ENCODE measurements around the gene ABCF2.

The ABCF2 gene

GRCh38 chr7:151247611-151248345 is 20.8 kb upstream of the ABCF2 start:
- Histone ChIP-seq H3K9me3 (ENCODE audit: control insufficient read depth in 2 of 2, low read length in 2 of 2) (no peaks in the 10 kb centered on the region), H3K9ac (ENCODE audit: low read depth in 1 of 2, low read length in 2 of 2) (peak overlapping the region; percentile 32 to 33), H3K27ac (ENCODE audit: low read depth in 2 of 2, low read length in 2 of 2) (peak overlapping the region; percentile 34 to 68), H3K36me3 (ENCODE audit: control insufficient read depth in 2 of 2, insufficient read depth in 2 of 2, low read length in 2 of 2) (no peaks in the 10 kb centered on the region), H3K4me1 (ENCODE audit: control insufficient read depth in 2 of 2, insufficient read depth in 2 of 2, low read length in 2 of 2) (peaks cover 38 to 39% of the 10 kb centered on the region in 2 donors), H3K27me3 (ENCODE audit: control insufficient read depth in 2 of 2, insufficient read depth in 2 of 2, low read length in 2 of 2) (peaks cover 48 to 54% of the 10 kb centered on the region in 2 donors), H3K4me3 (ENCODE audit: low read length in 2 of 2) (peak overlapping the region; percentile 51 to 65)

- H3K36me3 ChIP-seq (ENCODE audit: control insufficient read depth in 2 of 2, insufficient read depth in 2 of 2, low read length in 2 of 2): no peaks in the 10 kb centered on the region
- peak overlapping the region in 1 of 2 donors; percentile 48 for H3K27ac ChIP-seq (ENCODE audit: low read depth in 2 of 2, low read length in 2 of 2)
- H3K9me3 ChIP-seq (ENCODE audit: control insufficient read depth in 2 of 2, low read length in 2 of 2): no peaks in the 10 kb centered on the region
- H3K4me3 ChIP-seq (ENCODE audit: low read length in 2 of 2): no peak overlapping the region
- peaks cover 45 to 47% of the 10 kb centered on the region in 2 donors for H3K27me3 ChIP-seq (ENCODE audit: control insufficient read depth in 2 of 2, insufficient read depth in 2 of 2, low read length in 2 of 2)
- H3K4me1 ChIP-seq (ENCODE audit: control insufficient read depth in 2 of 2, insufficient read depth in 2 of 2, low read length in 2 of 2): peaks cover 32% of the 10 kb centered on the region in 2 donors
- H3K9ac ChIP-seq (ENCODE audit: low read depth in 1 of 2, low read length in 2 of 2): peak overlapping the region in 1 of 2 donors; percentile 6
Observed at GRCh38 chr7:151246851-151247580, 20.0 kb upstream of the ABCF2 start.

GRCh38 chr7:151246102-151246850 is 19.3 kb upstream of the ABCF2 start:
- H3K4me1 ChIP-seq (ENCODE audit: control insufficient read depth in 2 of 2, insufficient read depth in 2 of 2, low read length in 2 of 2): peaks cover 30 to 31% of the 10 kb centered on the region in 2 donors
- no peak overlapping the region for H3K9ac ChIP-seq (ENCODE audit: low read depth in 1 of 2, low read length in 2 of 2)
- H3K36me3 ChIP-seq (ENCODE audit: control insufficient read depth in 2 of 2, insufficient read depth in 2 of 2, low read length in 2 of 2): no peaks in the 10 kb centered on the region
- peaks cover 43 to 47% of the 10 kb centered on the region in 2 donors for H3K27me3 ChIP-seq (ENCODE audit: control insufficient read depth in 2 of 2, insufficient read depth in 2 of 2, low read length in 2 of 2)
- H3K27ac ChIP-seq (ENCODE audit: low read depth in 2 of 2, low read length in 2 of 2): no peak overlapping the region
- H3K9me3 ChIP-seq (ENCODE audit: control insufficient read depth in 2 of 2, low read length in 2 of 2): no peaks in the 10 kb centered on the region
- H3K4me3 ChIP-seq (ENCODE audit: low read length in 2 of 2): no peak overlapping the region

- peaks cover 36 to 40% of the 10 kb centered on the region in 2 donors for H3K27me3 ChIP-seq (ENCODE audit: control insufficient read depth in 2 of 2, insufficient read depth in 2 of 2, low read length in 2 of 2)
- no peak overlapping the region for H3K27ac ChIP-seq (ENCODE audit: low read depth in 2 of 2, low read length in 2 of 2)
- peak overlapping the region in 1 of 2 donors; percentile 24 for H3K9ac ChIP-seq (ENCODE audit: low read depth in 1 of 2, low read length in 2 of 2)
- no peaks in the 10 kb centered on the region for H3K36me3 ChIP-seq (ENCODE audit: control insufficient read depth in 2 of 2, insufficient read depth in 2 of 2, low read length in 2 of 2)
- H3K4me1 ChIP-seq (ENCODE audit: control insufficient read depth in 2 of 2, insufficient read depth in 2 of 2, low read length in 2 of 2): peaks cover 26 to 27% of the 10 kb centered on the region in 2 donors
- H3K4me3 ChIP-seq (ENCODE audit: low read length in 2 of 2): peak overlapping the region; percentile 39 to 42
- no peaks in the 10 kb centered on the region for H3K9me3 ChIP-seq (ENCODE audit: control insufficient read depth in 2 of 2, low read length in 2 of 2)
Observed at GRCh38 chr7:151245360-151246101, 18.5 kb upstream of the ABCF2 start.

DNA sequence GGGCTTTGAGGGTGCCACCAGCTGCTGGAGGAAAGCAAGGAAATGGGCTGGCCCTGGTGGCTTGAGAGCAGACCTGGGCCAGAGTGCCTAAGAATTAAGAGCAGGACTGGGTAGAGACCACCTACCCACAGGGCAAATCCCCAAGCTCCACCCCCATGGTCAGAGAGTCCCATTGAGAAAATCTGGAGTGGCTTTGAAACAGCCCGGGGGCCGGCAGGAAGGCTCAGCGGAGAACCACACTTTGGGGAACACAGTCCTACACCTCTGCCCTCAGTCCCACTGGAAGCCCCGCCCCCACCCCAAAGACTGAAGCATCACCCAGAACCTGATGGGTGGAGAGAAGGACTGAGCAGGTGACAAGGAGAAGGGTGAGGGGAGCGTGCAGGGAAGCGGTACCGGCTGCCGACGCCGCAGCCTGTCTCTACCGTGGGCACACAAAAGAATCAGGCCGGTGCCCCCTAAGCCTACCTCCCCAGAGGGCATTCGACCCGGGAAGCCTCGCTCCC is 17.9 kb upstream of the ABCF2 start:
- H3K9ac ChIP-seq (ENCODE audit: low read depth in 1 of 2, low read length in 2 of 2): no peak overlapping the region
- peaks cover 30 to 34% of the 10 kb centered on the region in 2 donors for H3K27me3 ChIP-seq (ENCODE audit: control insufficient read depth in 2 of 2, insufficient read depth in 2 of 2, low read length in 2 of 2)
- no peaks in the 10 kb centered on the region for H3K36me3 ChIP-seq (ENCODE audit: control insufficient read depth in 2 of 2, insufficient read depth in 2 of 2, low read length in 2 of 2)
- no peaks in the 10 kb centered on the region for H3K9me3 ChIP-seq (ENCODE audit: control insufficient read depth in 2 of 2, low read length in 2 of 2)
- peaks cover 23 to 24% of the 10 kb centered on the region in 2 donors for H3K4me1 ChIP-seq (ENCODE audit: control insufficient read depth in 2 of 2, insufficient read depth in 2 of 2, low read length in 2 of 2)
- no peak overlapping the region for H3K27ac ChIP-seq (ENCODE audit: low read depth in 2 of 2, low read length in 2 of 2)
- H3K4me3 ChIP-seq (ENCODE audit: low read length in 2 of 2): peak overlapping the region; percentile 39 to 42

GRCh38 chr7:151244196-151244840 is 17.3 kb upstream of the ABCF2 start:
- H3K27ac ChIP-seq (ENCODE audit: low read depth in 2 of 2, low read length in 2 of 2): no peak overlapping the region
- H3K27me3 ChIP-seq (ENCODE audit: control insufficient read depth in 2 of 2, insufficient read depth in 2 of 2, low read length in 2 of 2): peaks cover 30 to 33% of the 10 kb centered on the region in 2 donors
- H3K9me3 ChIP-seq (ENCODE audit: control insufficient read depth in 2 of 2, low read length in 2 of 2): no peaks in the 10 kb centered on the region
- peaks cover 0 to 2% of the 10 kb centered on the region in 2 donors for H3K36me3 ChIP-seq (ENCODE audit: control insufficient read depth in 2 of 2, insufficient read depth in 2 of 2, low read length in 2 of 2)
- H3K4me1 ChIP-seq (ENCODE audit: control insufficient read depth in 2 of 2, insufficient read depth in 2 of 2, low read length in 2 of 2): peaks cover 18 to 19% of the 10 kb centered on the region in 2 donors
- H3K4me3 ChIP-seq (ENCODE audit: low read length in 2 of 2): no peak overlapping the region
- no peak overlapping the region for H3K9ac ChIP-seq (ENCODE audit: low read depth in 1 of 2, low read length in 2 of 2)

DNA sequence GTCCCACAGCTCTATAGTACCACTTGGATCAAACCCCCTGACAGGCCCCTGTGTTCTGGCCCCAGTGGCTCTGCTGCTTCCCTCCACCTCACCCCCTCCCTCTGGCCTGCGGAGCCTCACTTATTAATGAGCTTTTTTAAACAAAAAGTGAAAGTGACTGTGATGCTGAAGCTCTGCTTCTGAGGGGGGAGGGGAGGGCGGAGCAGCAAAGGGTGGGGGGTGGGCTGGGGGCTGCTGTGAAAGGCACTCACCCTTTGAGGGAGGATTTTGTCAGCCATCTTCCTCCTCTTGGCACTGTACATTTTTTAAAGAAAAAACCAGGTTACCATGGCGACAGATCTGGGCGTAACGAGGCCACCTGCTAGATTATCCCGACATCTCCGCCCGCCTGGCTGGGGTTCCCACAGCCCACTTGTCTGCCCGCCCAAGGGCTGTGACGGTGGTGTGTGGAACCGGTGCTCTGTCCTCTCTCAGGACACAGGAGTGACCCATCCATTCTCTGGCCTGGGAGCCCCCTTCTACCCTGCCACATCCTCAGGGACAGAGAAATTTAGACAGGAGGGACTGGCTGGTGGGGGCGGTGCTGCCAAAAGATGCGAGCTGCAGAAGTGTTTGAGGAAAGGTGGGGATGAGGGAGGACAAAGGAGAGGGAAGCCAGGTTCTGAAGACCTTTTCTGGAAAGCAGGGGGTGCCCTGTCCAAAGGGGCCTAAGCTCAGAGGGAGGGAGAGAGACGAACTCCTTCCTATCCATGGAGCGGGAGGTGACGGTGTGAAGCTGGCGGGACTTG is 16.6 kb upstream of the ABCF2 start:
- H3K9me3 ChIP-seq (ENCODE audit: control insufficient read depth in 2 of 2, low read length in 2 of 2): no peaks in the 10 kb centered on the region
- no peak overlapping the region for H3K9ac ChIP-seq (ENCODE audit: low read depth in 1 of 2, low read length in 2 of 2)
- H3K27ac ChIP-seq (ENCODE audit: low read depth in 2 of 2, low read length in 2 of 2): no peak overlapping the region
- no peak overlapping the region for H3K4me3 ChIP-seq (ENCODE audit: low read length in 2 of 2)
- H3K4me1 ChIP-seq (ENCODE audit: control insufficient read depth in 2 of 2, insufficient read depth in 2 of 2, low read length in 2 of 2): peaks cover 16% of the 10 kb centered on the region in 2 donors
- peaks cover 0 to 6% of the 10 kb centered on the region in 2 donors for H3K36me3 ChIP-seq (ENCODE audit: control insufficient read depth in 2 of 2, insufficient read depth in 2 of 2, low read length in 2 of 2)
- H3K27me3 ChIP-seq (ENCODE audit: control insufficient read depth in 2 of 2, insufficient read depth in 2 of 2, low read length in 2 of 2): peaks cover 30 to 33% of the 10 kb centered on the region in 2 donors

GRCh38 chr7:151243045-151243349 is 16.0 kb upstream of the ABCF2 start:
- Histone ChIP-seq H3K9ac (ENCODE audit: low read depth in 1 of 2, low read length in 2 of 2) (no peak overlapping the region), H3K4me1 (ENCODE audit: control insufficient read depth in 2 of 2, insufficient read depth in 2 of 2, low read length in 2 of 2) (peaks cover 12 to 14% of the 10 kb centered on the region in 2 donors), H3K4me3 (ENCODE audit: low read length in 2 of 2) (no peak overlapping the region)

More at GRCh38 chr7:151243045-151243349, 16.0 kb upstream of the ABCF2 start:
- Histone ChIP-seq H3K9me3 (ENCODE audit: control insufficient read depth in 2 of 2, low read length in 2 of 2) (no peaks in the 10 kb centered on the region), H3K36me3 (ENCODE audit: control insufficient read depth in 2 of 2, insufficient read depth in 2 of 2, low read length in 2 of 2) (peaks cover 0 to 9% of the 10 kb centered on the region in 2 donors), H3K27me3 (ENCODE audit: control insufficient read depth in 2 of 2, insufficient read depth in 2 of 2, low read length in 2 of 2) (peaks cover 30 to 33% of the 10 kb centered on the region in 2 donors), H3K27ac (ENCODE audit: low read depth in 2 of 2, low read length in 2 of 2) (no peak overlapping the region)
